WTC11 (cell line): ENCODE results near the gene SYCE3. TPM values are rescaled to one million over a fixed set of nuclear protein-coding genes. Genes with fewer than 3 reads are reported as not detected.
A peak's percentile ranks its signal among the peaks of the same experiment; 100 is the strongest.

Experiments used
- ATAC-seq: fragments of 200-7000 bp; cut with Tn5 transposase; 2 replicates; pipeline ENCODE4 v1.10.0; 2021; ENCODE audit warnings: mild to moderate bottlenecking, moderate library complexity
- CTCF ChIA-PET: fragments of 300-600 bp; sonication (Branson Sonifier 250); formaldehyde crosslinking; loops from one replicate; lab custom pipeline; 2021; ENCODE audit warnings: antibody characterized with exemption; lab: Charles Lee
- POLR2A ChIA-PET: fragments of 350-600 bp; sonication (Branson Sonifier 250); formaldehyde crosslinking; loops from one replicate; lab custom pipeline; 2021; ENCODE audit warnings: antibody characterized with exemption; lab: Charles Lee
- DNase-seq: peaks from one replicate; pipeline ENCODE4 v3.0.0; 2021; ENCODE audit warnings: low spot score
- H3K27ac Mint-ChIP-seq: 2 replicates; pipeline ENCODE4 v1.8.0; 2021; ENCODE audit warnings: mixed read lengths
- H3K27me3 Mint-ChIP-seq: 2 replicates; pipeline ENCODE4 v1.8.0; 2021; ENCODE audit warnings: low read depth, mild to moderate bottlenecking, moderate library complexity, mixed read lengths
- H3K36me3 Mint-ChIP-seq: 2 replicates; pipeline ENCODE4 v1.8.0; 2021; ENCODE audit warnings: mixed read lengths
- H3K4me1 Mint-ChIP-seq: 2 replicates; pipeline ENCODE4 v1.8.0; 2022; ENCODE audit warnings: mixed read lengths
- H3K4me3 Mint-ChIP-seq: 2 replicates; pipeline ENCODE4 v1.8.0; 2021; ENCODE audit warnings: mild to moderate bottlenecking, moderate library complexity, mixed read lengths
- H3K9me3 Mint-ChIP-seq: 2 replicates; pipeline ENCODE4 v1.8.0; 2021; ENCODE audit warnings: mixed read lengths
- ATF1 ChIP-seq: sonication (generic); formaldehyde crosslinking; IDR thresholded peaks from 2 replicates; pipeline ENCODE4 v1.8.1; 2023; ENCODE audit warnings: mild to moderate bottlenecking, moderate library complexity, missing genetic modification reagents
- CREM ChIP-seq: sonication (generic); formaldehyde crosslinking; IDR thresholded peaks from 2 replicates; pipeline ENCODE4 v1.8.1; 2022; ENCODE audit warnings: mild to moderate bottlenecking, missing genetic modification reagents, moderate library complexity
- FOXK1 ChIP-seq: sonication (generic); formaldehyde crosslinking; IDR thresholded peaks from 2 replicates; pipeline ENCODE4 v1.8.0; 2022; ENCODE audit warnings: mild to moderate bottlenecking, moderate library complexity, missing genetic modification reagents
- FOXP1 ChIP-seq: sonication (generic); formaldehyde crosslinking; IDR thresholded peaks from 2 replicates; pipeline ENCODE4 v1.8.0; 2022; ENCODE audit warnings: missing genetic modification reagents, mild to moderate bottlenecking, moderate library complexity, borderline replicate concordance
- FOXP4 ChIP-seq: sonication (generic); formaldehyde crosslinking; IDR thresholded peaks from 2 replicates; pipeline ENCODE4 v1.8.0; 2022; ENCODE audit warnings: mild to moderate bottlenecking, missing genetic modification reagents
- IRF2 ChIP-seq: sonication (generic); formaldehyde crosslinking; IDR thresholded peaks from 2 replicates; pipeline ENCODE4 v1.8.0; 2022; ENCODE audit warnings: low read depth, missing genetic modification reagents, borderline replicate concordance
- KAT7 ChIP-seq: sonication (generic); formaldehyde crosslinking; IDR thresholded peaks from 2 replicates; pipeline ENCODE4 v1.8.1; 2023; ENCODE audit warnings: missing genetic modification reagents, mild to moderate bottlenecking, borderline replicate concordance
- MYBL2 ChIP-seq: sonication (generic); formaldehyde crosslinking; IDR thresholded peaks from 2 replicates; pipeline ENCODE4 v1.8.1; 2023; ENCODE audit warnings: mild to moderate bottlenecking, moderate library complexity, missing genetic modification reagents
- PREB ChIP-seq: sonication (generic); formaldehyde crosslinking; IDR thresholded peaks from 2 replicates; pipeline ENCODE4 v1.8.1; 2022; ENCODE audit warnings: mild to moderate bottlenecking, missing genetic modification reagents, moderate library complexity, borderline replicate concordance
- STAT6 ChIP-seq: sonication (generic); formaldehyde crosslinking; conservative IDR thresholded peaks from 2 replicates; pipeline ENCODE4 v1.8.1; 2023; ENCODE audit warnings: mild to moderate bottlenecking, low read depth, missing genetic modification reagents, moderate library complexity
- TEAD4 ChIP-seq: sonication (generic); formaldehyde crosslinking; IDR thresholded peaks from 2 replicates; pipeline ENCODE4 v1.8.0; 2022; ENCODE audit warnings: mild to moderate bottlenecking, missing genetic modification reagents
- ZBTB21 ChIP-seq: sonication (generic); formaldehyde crosslinking; IDR thresholded peaks from 2 replicates; pipeline ENCODE4 v1.8.1; 2023; ENCODE audit warnings: mild to moderate bottlenecking, missing genetic modification reagents, borderline replicate concordance
- ZNF423 ChIP-seq: fragments of 250-450 bp; sonication (Bioruptor Pico); IDR thresholded peaks from 2 replicates; pipeline ENCODE4 v2.1.2; 2022; ENCODE audit warnings: mild to moderate bottlenecking, moderate library complexity
- ZNF425 ChIP-seq: fragments of 250-450 bp; sonication (Bioruptor Pico); conservative IDR thresholded peaks from 2 replicates; pipeline ENCODE4 v1.9.0; 2021; ENCODE audit warnings: mild to moderate bottlenecking
- total RNA-seq: library from RNA; stranded (reverse); gene quantifications from 3 replicates; pipeline ENCODE4 v1.2.3, GENCODE V29; 2021
- TF ChIP-seq, protein P1 (sequence below): sonication (generic); formaldehyde crosslinking; IDR thresholded peaks from 2 replicates; pipeline ENCODE4 v1.8.1; 2022; ENCODE audit warnings: mild to moderate bottlenecking, moderate library complexity, missing genetic modification reagents
- TF ChIP-seq, protein P2 (sequence below): sonication (generic); formaldehyde crosslinking; IDR thresholded peaks from 2 replicates; pipeline ENCODE4 v1.8.1; 2022; ENCODE audit warnings: low read depth, missing genetic modification reagents, borderline replicate concordance
- TF ChIP-seq, protein P3 (sequence below): fragments of 250-450 bp; sonication (Bioruptor Pico); IDR thresholded peaks from 2 replicates; pipeline ENCODE4 v1.9.0; 2021; ENCODE audit warnings: mild to moderate bottlenecking

The SYCE3 gene
- total RNA-seq, 1 experiment from 2014 or later: 0.46 TPM

- CTCF ChIA-PET: interaction anchor here (0.7 to 1.5 kb wide), 6 partner anchors 13 to 123 kb away, joined by 3 to 6 read pairs (median 4); partner anchors contain the start of genes SCO2 and SYCE3
- TF ChIP-seq, protein P1, sequence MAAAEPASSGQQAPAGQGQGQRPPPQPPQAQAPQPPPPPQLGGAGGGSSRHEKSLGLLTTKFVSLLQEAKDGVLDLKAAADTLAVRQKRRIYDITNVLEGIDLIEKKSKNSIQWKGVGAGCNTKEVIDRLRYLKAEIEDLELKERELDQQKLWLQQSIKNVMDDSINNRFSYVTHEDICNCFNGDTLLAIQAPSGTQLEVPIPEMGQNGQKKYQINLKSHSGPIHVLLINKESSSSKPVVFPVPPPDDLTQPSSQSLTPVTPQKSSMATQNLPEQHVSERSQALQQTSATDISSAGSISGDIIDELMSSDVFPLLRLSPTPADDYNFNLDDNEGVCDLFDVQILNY (CRISPR knock-in tag): no peak
- TF ChIP-seq FOXK1 (CRISPR knock-in tag) (no peak), CREM (CRISPR knock-in tag) (no peak)
- TF ChIP-seq, all 79 proteins: peak for 0
- peaks cover 2% of the 10 kb centered on the region; the same call in 1 of the 2 replicates for H3K4me1 Mint-ChIP-seq
- H3K9me3 Mint-ChIP-seq: no peaks in the 10 kb centered on the region
- no peaks in the 10 kb centered on the region for H3K36me3 Mint-ChIP-seq
- H3K27ac Mint-ChIP-seq: peak overlapping the region; percentile 57; the same call in 1 of the 2 replicates
- POLR2A ChIA-PET: interaction anchor here (0.6 kb wide), 1 partner anchor 123 kb away, joined by 4 read pairs; no protein-coding TSS in a partner anchor
- no peak overlapping the region for H3K4me3 Mint-ChIP-seq
- DNase-seq (no peak), ATAC-seq (no peak)
- peaks cover 20% of the 10 kb centered on the region for H3K27me3 Mint-ChIP-seq
These were observed 44.4 kb upstream of the SYCE3 start for GRCh38 chr22:50606946-50607658.

DNA sequence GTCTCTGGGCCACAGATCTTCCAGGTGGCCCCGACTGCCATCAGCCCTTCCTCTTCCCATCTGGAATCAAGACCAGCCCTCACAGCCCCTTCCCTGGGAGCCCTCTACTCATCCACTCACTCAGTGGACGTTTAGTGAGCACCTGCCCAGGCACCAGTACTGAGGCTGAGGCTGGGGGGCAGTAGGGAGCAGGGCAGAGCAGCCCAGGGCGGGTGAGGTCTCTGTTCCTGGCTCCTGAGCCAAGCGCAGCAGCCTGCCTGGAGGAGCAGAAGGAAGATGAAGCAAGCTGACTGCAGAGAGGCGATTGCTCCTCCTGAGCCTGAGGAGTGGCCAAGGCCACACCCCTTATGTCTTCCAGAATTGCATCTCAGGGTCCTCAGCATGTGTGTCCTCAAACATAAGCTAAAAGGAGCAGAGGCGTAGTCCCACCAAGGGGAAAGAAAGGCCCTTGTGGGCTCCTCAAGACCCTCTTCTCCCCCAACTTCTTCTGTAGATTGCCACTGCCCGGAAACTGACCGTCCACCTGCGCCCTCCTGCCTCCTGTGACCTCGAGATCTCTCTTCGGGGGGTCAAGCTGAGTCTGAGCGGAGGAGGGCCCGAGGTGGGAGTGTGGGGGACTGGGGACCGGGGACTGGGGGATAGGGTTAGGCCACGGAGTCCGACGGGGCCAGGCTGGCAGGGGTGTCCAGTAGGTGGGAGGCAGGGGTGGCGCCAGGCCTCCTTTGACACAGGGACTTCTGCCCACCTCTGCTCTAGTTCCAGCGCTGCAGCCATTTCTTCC is 43.6 kb upstream of the SYCE3 start:
- peak; percentile 63 for ATAC-seq
- DNase-seq: no peak
- no peak overlapping the region for H3K4me3 Mint-ChIP-seq
- CTCF ChIA-PET: interaction anchor here (0.7 to 1.5 kb wide), 6 partner anchors 14 to 124 kb away, joined by 3 to 6 read pairs (median 4); partner anchors contain the start of genes SCO2 and SYCE3
- peaks cover 26% of the 10 kb centered on the region for H3K27me3 Mint-ChIP-seq
- H3K27ac Mint-ChIP-seq: no peak overlapping the region
- H3K36me3 Mint-ChIP-seq: no peaks in the 10 kb centered on the region
- peaks cover 8% of the 10 kb centered on the region; the same call in 1 of the 2 replicates for H3K4me1 Mint-ChIP-seq
- no peaks in the 10 kb centered on the region for H3K9me3 Mint-ChIP-seq
- POLR2A ChIA-PET: interaction anchor here (0.6 kb wide), 2 partner anchors 16 to 124 kb away, joined by 3 to 4 read pairs; no protein-coding TSS in a partner anchor
- TF ChIP-seq, protein P2, sequence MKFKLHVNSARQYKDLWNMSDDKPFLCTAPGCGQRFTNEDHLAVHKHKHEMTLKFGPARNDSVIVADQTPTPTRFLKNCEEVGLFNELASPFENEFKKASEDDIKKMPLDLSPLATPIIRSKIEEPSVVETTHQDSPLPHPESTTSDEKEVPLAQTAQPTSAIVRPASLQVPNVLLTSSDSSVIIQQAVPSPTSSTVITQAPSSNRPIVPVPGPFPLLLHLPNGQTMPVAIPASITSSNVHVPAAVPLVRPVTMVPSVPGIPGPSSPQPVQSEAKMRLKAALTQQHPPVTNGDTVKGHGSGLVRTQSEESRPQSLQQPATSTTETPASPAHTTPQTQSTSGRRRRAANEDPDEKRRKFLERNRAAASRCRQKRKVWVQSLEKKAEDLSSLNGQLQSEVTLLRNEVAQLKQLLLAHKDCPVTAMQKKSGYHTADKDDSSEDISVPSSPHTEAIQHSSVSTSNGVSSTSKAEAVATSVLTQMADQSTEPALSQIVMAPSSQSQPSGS (CRISPR knock-in tag): no peak
- no peak for TF ChIP-seq STAT6
- no peak for TF ChIP-seq ZBTB21 (CRISPR knock-in tag)
- no peak for TF ChIP-seq PREB (CRISPR knock-in tag)
- no peak for TF ChIP-seq TEAD4 (CRISPR knock-in tag)
- TF ChIP-seq, protein P3, sequence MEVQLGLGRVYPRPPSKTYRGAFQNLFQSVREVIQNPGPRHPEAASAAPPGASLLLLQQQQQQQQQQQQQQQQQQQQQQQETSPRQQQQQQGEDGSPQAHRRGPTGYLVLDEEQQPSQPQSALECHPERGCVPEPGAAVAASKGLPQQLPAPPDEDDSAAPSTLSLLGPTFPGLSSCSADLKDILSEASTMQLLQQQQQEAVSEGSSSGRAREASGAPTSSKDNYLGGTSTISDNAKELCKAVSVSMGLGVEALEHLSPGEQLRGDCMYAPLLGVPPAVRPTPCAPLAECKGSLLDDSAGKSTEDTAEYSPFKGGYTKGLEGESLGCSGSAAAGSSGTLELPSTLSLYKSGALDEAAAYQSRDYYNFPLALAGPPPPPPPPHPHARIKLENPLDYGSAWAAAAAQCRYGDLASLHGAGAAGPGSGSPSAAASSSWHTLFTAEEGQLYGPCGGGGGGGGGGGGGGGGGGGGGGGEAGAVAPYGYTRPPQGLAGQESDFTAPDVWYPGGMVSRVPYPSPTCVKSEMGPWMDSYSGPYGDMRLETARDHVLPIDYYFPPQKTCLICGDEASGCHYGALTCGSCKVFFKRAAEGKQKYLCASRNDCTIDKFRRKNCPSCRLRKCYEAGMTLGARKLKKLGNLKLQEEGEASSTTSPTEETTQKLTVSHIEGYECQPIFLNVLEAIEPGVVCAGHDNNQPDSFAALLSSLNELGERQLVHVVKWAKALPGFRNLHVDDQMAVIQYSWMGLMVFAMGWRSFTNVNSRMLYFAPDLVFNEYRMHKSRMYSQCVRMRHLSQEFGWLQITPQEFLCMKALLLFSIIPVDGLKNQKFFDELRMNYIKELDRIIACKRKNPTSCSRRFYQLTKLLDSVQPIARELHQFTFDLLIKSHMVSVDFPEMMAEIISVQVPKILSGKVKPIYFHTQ (CRISPR knock-in tag): no peak
- no peak for TF ChIP-seq ATF1 (CRISPR knock-in tag)
- no peak for TF ChIP-seq FOXP4 (CRISPR knock-in tag)
- TF ChIP-seq KAT7 (CRISPR knock-in tag): no peak
- no peak for TF ChIP-seq IRF2
- no peak for TF ChIP-seq FOXP1 (CRISPR knock-in tag)
- TF ChIP-seq FOXK1 (CRISPR knock-in tag): no peak
- no peak for TF ChIP-seq ZNF423
- TF ChIP-seq MYBL2 (CRISPR knock-in tag): no peak
- no peak for TF ChIP-seq ZNF425
- TF ChIP-seq, all 79 proteins: peak for 0
